Duodenal mucosa (tissue), 2 donors: Measurements from ENCODE around the gene C12orf57.

Source experiments
- H3K27ac ChIP-seq: one replicate; pipeline ENCODE4 v1.7.0; 2013; ENCODE audit warnings: low read depth, low read length
- H3K27me3 ChIP-seq, 2 donors: one replicate each; pipeline ENCODE4 v1.7.0; 2013; ENCODE audit warnings: low read length in 2 of 2, control low read depth in 1 of 2; ENCODE audit not compliant: insufficient read depth in 2 of 2, control insufficient read depth in 1 of 2
- H3K36me3 ChIP-seq, 2 donors: one replicate each; pipeline ENCODE4 v1.7.0; 2013; ENCODE audit warnings: low read length in 2 of 2, control low read depth in 1 of 2; ENCODE audit not compliant: insufficient read depth in 2 of 2, control insufficient read depth in 1 of 2
- H3K4me1 ChIP-seq, 2 donors: one replicate each; pipeline ENCODE4 v1.7.0; 2013; ENCODE audit warnings: low read length in 2 of 2, control low read depth in 1 of 2; ENCODE audit not compliant: insufficient read depth in 2 of 2, control insufficient read depth in 1 of 2
- H3K4me3 ChIP-seq, 2 donors: one replicate each; pipeline ENCODE4 v1.7.0; 2013; ENCODE audit warnings: low read length in 2 of 2, low read depth in 1 of 2
- H3K9ac ChIP-seq, 2 donors: one replicate each; pipeline ENCODE4 v1.7.0; 2013; ENCODE audit warnings: low read length in 2 of 2, low read depth in 1 of 2
- H3K9me3 ChIP-seq, 2 donors: one replicate each; pipeline ENCODE4 v1.7.0; 2013; ENCODE audit warnings: low read length in 2 of 2, control low read depth in 1 of 2; ENCODE audit not compliant: control insufficient read depth in 1 of 2

C12orf57 gene

DNA sequence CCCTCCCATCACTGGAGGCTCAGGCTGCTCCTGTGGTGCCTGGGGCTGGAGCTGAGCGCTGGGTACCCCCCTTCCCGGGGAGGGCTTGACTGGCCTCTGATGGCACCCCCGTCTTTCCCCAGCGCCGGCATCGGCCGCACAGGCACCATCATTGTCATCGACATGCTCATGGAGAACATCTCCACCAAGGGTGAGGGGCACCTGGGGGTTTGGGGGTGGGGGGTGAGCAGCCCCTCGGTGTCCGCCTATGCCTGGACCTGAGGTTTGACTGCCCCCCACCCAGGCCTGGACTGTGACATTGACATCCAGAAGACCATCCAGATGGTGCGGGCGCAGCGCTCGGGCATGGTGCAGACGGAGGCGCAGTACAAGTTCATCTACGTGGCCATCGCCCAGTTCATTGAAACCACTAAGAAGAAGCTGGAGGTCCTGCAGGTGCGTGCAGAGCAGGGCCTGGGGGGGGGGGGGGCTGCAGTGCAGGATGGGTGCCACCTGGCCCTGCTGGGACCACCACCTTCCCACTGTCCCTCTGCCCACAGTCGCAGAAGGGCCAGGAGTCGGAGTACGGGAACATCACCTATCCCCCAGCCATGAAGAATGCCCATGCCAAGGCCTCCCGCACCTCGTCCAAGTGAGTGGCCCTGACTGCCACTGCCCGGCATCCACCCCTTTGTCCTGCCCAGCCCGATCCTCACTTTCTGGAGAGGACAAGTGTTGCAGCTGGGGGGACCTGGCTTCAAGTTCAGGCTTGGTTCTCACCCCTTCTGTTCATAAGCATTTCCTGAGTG is 16.2 kb downstream of the C12orf57 start:
- H3K9ac ChIP-seq, result peak overlapping the region; percentile 10 to 96
- peak overlapping the region; percentile 5 to 27 for H3K4me3 ChIP-seq
- H3K27ac ChIP-seq, result peak overlapping the region; percentile 37
- H3K9me3 ChIP-seq, result no peaks in the 10 kb centered on the region
- peaks cover 13 to 34% of the 10 kb centered on the region in 2 donors for H3K36me3 ChIP-seq
- no peaks in the 10 kb centered on the region for H3K27me3 ChIP-seq
- H3K4me1 ChIP-seq, result peaks cover 65 to 84% of the 10 kb centered on the region in 2 donors

GRCh38 chr12:6960593-6961277 is 16.9 kb downstream of the C12orf57 start:
- Histone ChIP-seq H3K9ac (peak overlapping the region; percentile 96 to 97), H3K27ac (peak overlapping the region; percentile 97), H3K27me3 (no peaks in the 10 kb centered on the region), H3K36me3 (peaks cover 18 to 36% of the 10 kb centered on the region in 2 donors), H3K4me1 (peaks cover 70 to 85% of the 10 kb centered on the region in 2 donors), H3K4me3 (peak overlapping the region; percentile 82 to 85), H3K9me3 (no peaks in the 10 kb centered on the region)

GRCh38 chr12:6961278-6961694 is 17.5 kb downstream of the C12orf57 start:
- peaks cover 18 to 38% of the 10 kb centered on the region in 2 donors for H3K36me3 ChIP-seq
- H3K27ac ChIP-seq, result peak overlapping the region; percentile 97
- H3K4me1 ChIP-seq, result peaks cover 70 to 86% of the 10 kb centered on the region in 2 donors
- peak overlapping the region; percentile 96 to 97 for H3K9ac ChIP-seq
- peak overlapping the region; percentile 82 to 85 for H3K4me3 ChIP-seq
- no peaks in the 10 kb centered on the region for H3K9me3 ChIP-seq
- no peaks in the 10 kb centered on the region for H3K27me3 ChIP-seq

DNA sequence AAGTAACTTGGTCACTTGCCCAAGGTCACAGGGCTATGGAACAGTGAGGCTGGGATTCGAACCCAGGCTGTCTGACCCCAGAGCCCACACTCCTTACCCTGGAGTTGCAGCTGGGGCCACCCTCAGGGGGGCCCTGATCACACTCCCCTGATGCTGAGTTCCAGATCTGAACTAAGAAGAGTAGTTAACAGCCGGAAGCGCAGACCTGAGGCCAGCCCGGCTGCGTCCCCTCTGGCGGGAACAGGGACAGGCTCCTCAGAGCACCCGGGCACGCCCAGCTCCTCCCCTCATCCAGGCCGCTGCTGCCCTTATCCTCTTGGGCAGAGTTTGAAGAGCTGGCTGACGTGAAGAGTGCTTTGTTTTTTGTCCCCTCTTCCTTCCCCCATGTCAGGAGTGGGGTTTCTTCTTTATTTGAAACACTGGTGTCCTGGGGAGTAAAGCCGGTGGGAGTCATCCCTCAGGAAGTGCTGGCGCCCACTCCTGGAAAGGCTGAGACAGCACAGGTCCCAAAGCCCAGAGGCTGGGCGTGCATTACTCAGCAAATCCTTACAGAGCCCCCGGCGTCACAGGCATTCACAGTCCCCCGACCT is 18.0 kb downstream of the C12orf57 start:
- Histone ChIP-seq H3K27ac (peak overlapping the region; percentile 97), H3K4me1 (peaks cover 67 to 86% of the 10 kb centered on the region in 2 donors), H3K27me3 (no peaks in the 10 kb centered on the region), H3K4me3 (peak overlapping the region; percentile 82 to 85), H3K9ac (peak overlapping the region; percentile 96 to 97), H3K9me3 (no peaks in the 10 kb centered on the region), H3K36me3 (peaks cover 17 to 38% of the 10 kb centered on the region in 2 donors)

- H3K9me3 ChIP-seq, result no peaks in the 10 kb centered on the region
- peaks cover 16 to 38% of the 10 kb centered on the region in 2 donors for H3K36me3 ChIP-seq
- peaks cover 63 to 86% of the 10 kb centered on the region in 2 donors for H3K4me1 ChIP-seq
- H3K4me3 ChIP-seq, result peak overlapping the region; percentile 82 to 85
- H3K27me3 ChIP-seq, result no peaks in the 10 kb centered on the region
- peak overlapping the region; percentile 97 for H3K27ac ChIP-seq
- peak overlapping the region; percentile 96 to 97 for H3K9ac ChIP-seq
Measured at GRCh38 chr12:6962285-6963015, 18.6 kb downstream of the C12orf57 start.

DNA sequence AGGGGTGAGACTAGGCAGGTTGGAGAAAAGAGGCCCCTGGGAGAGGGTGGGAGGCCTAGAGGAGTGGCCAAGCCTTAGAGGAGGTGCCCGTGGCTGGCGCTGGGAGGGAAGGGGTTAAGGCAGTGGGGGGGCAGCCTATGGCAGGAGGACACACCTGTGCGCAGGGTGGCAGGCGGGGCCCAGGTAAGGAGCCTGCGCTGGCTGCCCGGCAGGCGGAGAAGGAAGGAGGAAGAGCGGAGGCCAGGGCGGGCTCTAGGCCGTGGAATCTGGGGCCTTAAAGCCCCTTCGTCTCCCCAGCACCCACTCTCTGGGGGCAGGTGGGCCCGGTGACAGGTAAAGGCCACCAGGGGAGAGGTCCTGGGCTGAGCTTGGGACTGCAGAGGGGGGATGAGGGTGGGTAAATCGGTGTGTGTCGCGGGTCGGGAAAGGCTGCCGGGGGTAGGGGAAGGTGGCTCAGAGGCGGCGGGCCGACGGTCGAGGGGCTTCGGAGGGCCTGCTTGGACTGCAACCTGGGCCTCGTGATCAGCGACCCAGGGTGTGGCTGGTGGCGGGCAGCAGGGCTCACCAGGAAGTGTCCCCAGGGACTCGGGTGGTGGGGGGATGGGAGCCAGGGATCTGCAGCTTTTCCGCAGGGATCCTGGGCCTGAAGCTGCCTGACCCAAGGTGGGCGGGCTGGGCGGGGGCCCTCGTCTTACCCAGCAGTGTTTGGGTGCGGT is 19.4 kb downstream of the C12orf57 start:
- peak overlapping the region; percentile 96 to 97 for H3K9ac ChIP-seq
- H3K27ac ChIP-seq, result peak overlapping the region; percentile 97
- no peaks in the 10 kb centered on the region for H3K9me3 ChIP-seq
- peak overlapping the region; percentile 82 to 85 for H3K4me3 ChIP-seq
- no peaks in the 10 kb centered on the region for H3K27me3 ChIP-seq
- peaks cover 63 to 86% of the 10 kb centered on the region in 2 donors for H3K4me1 ChIP-seq
- peaks cover 24 to 45% of the 10 kb centered on the region in 2 donors for H3K36me3 ChIP-seq

- H3K9ac ChIP-seq, result peak overlapping the region; percentile 96 to 97
- peak overlapping the region; percentile 83 for H3K27ac ChIP-seq
- H3K9me3 ChIP-seq, result no peaks in the 10 kb centered on the region
- H3K4me1 ChIP-seq, result peaks cover 64 to 86% of the 10 kb centered on the region in 2 donors
- peak overlapping the region; percentile 82 to 85 for H3K4me3 ChIP-seq
- H3K36me3 ChIP-seq, result peaks cover 28 to 49% of the 10 kb centered on the region in 2 donors
- H3K27me3 ChIP-seq, result no peaks in the 10 kb centered on the region
Measured at GRCh38 chr12:6963791-6964413, 20.1 kb downstream of the C12orf57 start.

DNA sequence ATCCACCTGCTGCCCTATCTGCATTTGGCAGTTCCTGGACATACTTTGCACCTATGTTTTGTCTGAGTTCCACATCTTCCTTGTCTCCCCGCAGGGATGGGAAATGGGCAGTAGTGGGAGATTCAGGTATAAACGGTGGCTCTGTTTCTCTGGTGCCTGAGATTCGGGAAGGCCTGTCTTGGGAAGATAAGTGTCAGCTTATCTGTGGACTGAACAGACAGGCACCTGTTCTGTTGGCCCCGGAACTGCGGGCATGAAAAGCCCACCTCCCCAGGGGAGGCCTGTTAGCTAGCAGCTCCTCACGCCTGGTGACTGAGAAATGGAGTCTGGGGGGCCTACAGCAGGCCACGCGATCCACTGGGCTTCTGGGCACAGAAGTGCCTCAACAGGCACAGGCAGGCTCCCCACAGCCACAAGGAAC is 20.8 kb downstream of the C12orf57 start:
- peaks cover 28 to 51% of the 10 kb centered on the region in 2 donors for H3K36me3 ChIP-seq
- peak overlapping the region; percentile 96 to 97 for H3K9ac ChIP-seq
- H3K27ac ChIP-seq, result peak overlapping the region; percentile 83
- H3K27me3 ChIP-seq, result no peaks in the 10 kb centered on the region
- peak overlapping the region; percentile 82 to 85 for H3K4me3 ChIP-seq
- peaks cover 70 to 87% of the 10 kb centered on the region in 2 donors for H3K4me1 ChIP-seq
- no peaks in the 10 kb centered on the region for H3K9me3 ChIP-seq
